Upper lobe of left lung (tissue), 6 donors: ENCODE measurements around the gene ULBP2. TPM values are rescaled to one million over a fixed set of nuclear protein-coding genes. Genes with fewer than 3 reads are reported as not detected.
"Not testable (repeated sequence)": the region's sequence is repeated elsewhere in the genome, so short reads cannot be mapped to it uniquely, and the experiment has no call there.

Experiments used
- ATAC-seq, 2 donors: fragments of 200-7000 bp; cut with Tn5 transposase; one replicate each; pipeline ENCODE4 v1.9.1; 2022; ENCODE audit warnings: mild to moderate bottlenecking in 2 of 2, moderate library complexity in 2 of 2; ENCODE audit not compliant: low FRiP score in 2 of 2
- DNase-seq, 2 donors: peaks; one replicate each; pipeline ENCODE4 v3.0.0-alpha.2; 2019 to 2020
- H3K27ac ChIP-seq, 4 donors: fragments of 200-600 bp; sonication (generic); one replicate each; pipeline ENCODE4 v1.5.1; 2016 to 2019
- H3K27me3 ChIP-seq, 4 donors: fragments of 200-600 bp; sonication (generic); one replicate each; pipeline ENCODE4 v1.5.1; 2017 to 2019
- H3K36me3 ChIP-seq, 4 donors: fragments of 200-600 bp; sonication (generic); one replicate each; pipeline ENCODE4 v1.5.1; 2016 to 2019
- H3K4me1 ChIP-seq, 4 donors: fragments of 200-600 bp; sonication (generic); one replicate each; pipeline ENCODE4 v1.5.1; 2018 to 2019
- H3K4me3 ChIP-seq, 4 donors: fragments of 200-600 bp; sonication (generic); one replicate each; pipeline ENCODE4 v1.5.1; 2017 to 2019; ENCODE audit warnings: mild to moderate bottlenecking in 2 of 4, moderate library complexity in 1 of 4
- H3K9me3 ChIP-seq, 4 donors: fragments of 200-600 bp; sonication (generic); one replicate each; pipeline ENCODE4 v1.5.1; 2018 to 2019
- CTCF ChIP-seq, 6 experiments: fragments of 450-650 bp in 4 of 6; fragments of 200-600 bp in 2 of 6; sonication (generic) in 2 of 6; IDR thresholded peaks; one replicate each; pipeline ENCODE4 v1.5.1; 2016 to 2019; ENCODE audit warnings: antibody characterized with exemption in 6 of 6
- EP300 ChIP-seq, 4 donors: sonication (generic); formaldehyde crosslinking; IDR thresholded peaks; one replicate each; pipeline ENCODE4 v1.5.1; 2017; ENCODE audit warnings: antibody characterized with exemption in 4 of 4, control low read depth in 2 of 4
- POLR2A ChIP-seq, 4 donors: fragments of 450-650 bp; IDR thresholded peaks; one replicate each; pipeline ENCODE4 v1.5.1; 2016 to 2017; ENCODE audit warnings: antibody characterized with exemption in 4 of 4, mild to moderate bottlenecking in 2 of 4
- POLR2AphosphoS5 ChIP-seq, 2 donors: sonication (generic); formaldehyde crosslinking; IDR thresholded peaks; one replicate each; pipeline ENCODE4 v1.5.1; 2017; ENCODE audit warnings: antibody characterized with exemption in 2 of 2
- WGBS, 2 donors: methylation state at CpG; one replicate each; pipeline ENCODE4 v1.1.5; 2017 to 2018; 5-methylcytosine and 5-hydroxymethylcytosine counted together
- total RNA-seq, 6 donors: library from RNA; depleted of rRNA in 4 of 6; stranded (reverse); fragments of >200 nt in 4 of 6; gene quantifications; one replicate each; pipeline versions ENCODE4 v1.1.0 to v1.2.1, GENCODE V29; 2016 to 2021
- donor health status: DM: no; HTN: no; CAD: no; lungs with moderate emphysema.
- donor health status: DM: no; HTN: yes; CAD: no; lungs with severe emphysema.

ULBP2 gene
- total RNA-seq, 6 donors from 2014 or later, result 1.00 to 3.7 (median 1.5) TPM; not detected in 2

DNA sequence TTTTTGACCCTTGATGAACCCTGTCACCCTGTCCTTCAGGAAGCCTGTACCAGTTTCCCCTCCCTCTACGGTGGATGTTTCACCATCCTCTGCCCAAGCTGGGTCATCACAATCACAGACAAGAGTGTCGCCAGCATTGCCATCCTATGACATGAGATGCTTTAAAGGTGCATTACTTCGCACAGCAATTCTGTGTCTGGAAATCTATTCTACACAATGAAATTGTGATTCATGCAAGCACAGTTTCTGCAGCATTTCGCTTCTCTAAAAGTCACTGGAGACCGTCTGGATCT is 2.5 kb upstream of the ULBP2 start:
- Histone ChIP-seq H3K4me1 (peaks cover 19 to 27% (median 25%) of the 10 kb centered on the region in 4 donors), H3K36me3 (no peaks in the 10 kb centered on the region), H3K4me3 (no peak overlapping the region), H3K27me3 (peaks cover 0 to 39% (median 16%) of the 10 kb centered on the region in 4 donors), H3K27ac (no peak overlapping the region), H3K9me3 (no peaks in the 10 kb centered on the region)
- DNase-seq (no peak), ATAC-seq (no peak)
- no peak for TF ChIP-seq EP300 (IDR thresholded peaks at IDR 0.05)
- no peak for TF ChIP-seq POLR2AphosphoS5 (IDR thresholded peaks at IDR 0.05)
- no peak for TF ChIP-seq CTCF (IDR thresholded peaks at IDR 0.05)
- WGBS, 2 donors, result 38 to 42% methylated on average over 5 of the region's 5 CpGs

DNA sequence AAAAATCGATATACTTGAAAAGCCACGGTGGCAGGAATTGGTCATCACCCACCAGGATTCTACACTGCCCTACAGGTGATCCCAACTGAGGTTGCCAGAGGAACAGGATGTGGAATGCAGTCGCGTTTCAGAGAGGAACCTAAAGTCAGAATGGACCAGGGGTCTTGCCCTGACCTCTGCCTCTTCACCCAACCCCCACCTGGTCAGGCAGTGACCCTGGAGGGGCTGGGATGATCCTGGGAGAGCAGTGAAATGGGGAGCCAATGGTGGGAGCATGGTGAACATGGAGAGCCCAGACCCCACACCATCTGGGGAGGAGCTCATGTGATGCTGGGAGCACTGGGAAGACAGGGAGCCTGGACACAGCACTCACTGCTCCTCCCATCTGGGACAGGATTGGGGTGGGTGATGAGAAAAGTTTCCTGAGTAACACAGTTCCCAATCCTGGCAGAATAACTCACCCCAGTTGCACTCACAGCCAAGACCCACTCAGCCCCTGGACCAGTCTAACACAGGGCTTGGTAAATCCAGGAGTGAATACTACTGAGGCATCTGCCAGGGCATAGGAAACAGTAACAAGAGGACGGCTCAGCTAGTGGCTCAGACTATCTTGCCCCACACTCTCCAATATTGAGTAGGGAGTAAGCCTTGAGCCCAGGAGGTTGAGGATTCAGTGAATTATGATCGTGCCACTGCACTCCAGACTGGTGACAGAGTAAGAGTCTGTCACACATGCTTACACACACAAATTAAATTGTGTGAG is 1.7 kb upstream of the ULBP2 start:
- H3K4me1 ChIP-seq, result peaks cover 19 to 27% (median 25%) of the 10 kb centered on the region in 4 donors
- no peak for ATAC-seq
- DNase-seq, result no peak
- no peak overlapping the region for H3K4me3 ChIP-seq
- no peaks in the 10 kb centered on the region for H3K9me3 ChIP-seq
- peaks cover 0 to 39% (median 16%) of the 10 kb centered on the region in 4 donors for H3K27me3 ChIP-seq
- WGBS, 2 donors, result 32 to 38% methylated on average over 6 of the region's 6 CpGs
- no peak for TF ChIP-seq CTCF (IDR thresholded peaks at IDR 0.05)
- no peak for TF ChIP-seq POLR2A (IDR thresholded peaks at IDR 0.05)
- TF ChIP-seq POLR2AphosphoS5 (IDR thresholded peaks at IDR 0.05), result no peak
- no peak for TF ChIP-seq EP300 (IDR thresholded peaks at IDR 0.05)
- H3K36me3 ChIP-seq, result no peaks in the 10 kb centered on the region
- H3K27ac ChIP-seq, result no peak overlapping the region

DNA sequence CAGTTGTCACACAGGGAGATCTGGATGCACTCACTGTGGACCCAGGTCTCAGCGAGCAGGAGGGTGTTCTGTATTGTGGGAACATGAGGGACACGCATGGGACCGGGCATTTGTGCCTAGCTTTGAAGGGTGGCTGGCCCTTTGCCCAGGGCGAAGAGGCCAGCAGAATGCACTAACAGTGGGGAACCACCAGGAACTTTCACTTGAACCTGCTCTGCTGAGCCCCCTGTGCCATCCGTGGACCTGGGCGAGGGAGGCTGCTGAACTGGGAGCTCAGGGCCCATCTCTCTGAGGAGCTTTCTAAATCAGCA is 1.2 kb upstream of the ULBP2 start:
- Histone ChIP-seq H3K4me3 (no peak overlapping the region), H3K27ac (no peak overlapping the region), H3K36me3 (no peaks in the 10 kb centered on the region), H3K9me3 (no peaks in the 10 kb centered on the region), H3K27me3 (peaks cover 0 to 36% (median 16%) of the 10 kb centered on the region in 4 donors), H3K4me1 (peaks cover 19 to 27% (median 25%) of the 10 kb centered on the region in 4 donors)
- DNase-seq, result no peak
- TF ChIP-seq CTCF (IDR thresholded peaks at IDR 0.05), result no peak
- 35 to 43% methylated on average over 5 to 6 of the region's 6 CpGs for WGBS, 2 donors
- no peak for ATAC-seq

DNA sequence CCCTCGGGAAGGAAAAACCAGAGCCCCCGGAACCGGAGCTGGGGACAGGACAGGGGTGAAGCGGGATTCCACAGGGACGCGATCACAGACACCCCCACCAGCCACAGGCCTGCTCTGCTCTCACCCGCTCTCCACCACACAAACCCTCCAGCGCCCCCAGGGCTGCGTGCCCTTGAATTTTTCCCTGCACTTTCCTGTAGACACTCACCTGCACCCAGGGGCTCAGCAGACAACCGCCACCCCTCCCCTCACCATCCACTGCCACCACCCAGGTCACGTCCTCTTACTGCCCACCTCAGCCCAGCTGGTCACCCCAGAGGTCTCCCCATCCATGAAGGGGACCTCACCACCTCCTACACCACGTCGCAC is 631 bp downstream of the ULBP2 start:
- H3K9me3 ChIP-seq, result no peaks in the 10 kb centered on the region
- DNase-seq (no peak), ATAC-seq (peak in 1 of 2 donors; percentile 1)
- no peak for TF ChIP-seq POLR2A (IDR thresholded peaks at IDR 0.05)
- no peak for TF ChIP-seq CTCF (IDR thresholded peaks at IDR 0.05)
- TF ChIP-seq POLR2AphosphoS5 (IDR thresholded peaks at IDR 0.05), result no peak
- no peak for TF ChIP-seq EP300 (IDR thresholded peaks at IDR 0.05)
- H3K36me3 ChIP-seq, result no peaks in the 10 kb centered on the region
- H3K4me3 ChIP-seq, result peak overlapping the region; percentile 48 to 65 (median 52)
- H3K27ac ChIP-seq, result peak overlapping the region in 3 of 4 donors; percentile 57 to 81 (median 67)
- H3K4me1 ChIP-seq, result peaks cover 19 to 27% (median 25%) of the 10 kb centered on the region in 4 donors
- 24 to 47% methylated on average over 6 to 13 of the region's 13 CpGs for WGBS, 2 donors
- H3K27me3 ChIP-seq, result peaks cover 0 to 33% (median 13%) of the 10 kb centered on the region in 4 donors

DNA sequence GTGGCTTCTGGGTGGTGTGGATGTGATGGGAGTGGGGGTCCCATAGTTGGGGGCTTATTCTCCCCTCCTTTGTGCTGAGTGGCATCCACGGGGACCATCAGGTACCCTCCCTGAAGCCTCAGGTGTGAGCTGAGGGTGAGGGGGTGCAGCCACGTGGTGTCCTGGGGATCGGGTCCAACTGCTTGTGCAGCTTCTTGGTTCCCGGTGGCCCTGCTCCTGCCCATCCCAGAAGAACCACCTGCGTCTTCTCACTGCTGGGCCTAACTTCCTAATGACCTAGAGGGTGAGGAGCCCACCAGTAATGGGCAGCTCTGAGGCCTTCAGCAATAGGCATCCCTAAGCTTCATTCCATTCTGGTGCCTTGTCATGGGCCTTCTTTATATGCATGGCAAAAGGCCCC is 1.5 kb downstream of the ULBP2 start:
- DNase-seq, ATAC-seq, H3K27ac ChIP-seq, H3K36me3 ChIP-seq, H3K9me3 ChIP-seq, H3K4me3 ChIP-seq: not testable (repeated sequence)
- 85 to 88% methylated on average over 3 to 5 of the region's 5 CpGs for WGBS, 2 donors
- peaks cover 16 to 25% (median 23%) of the 10 kb centered on the region in 4 donors for H3K4me1 ChIP-seq
- H3K27me3 ChIP-seq, result peaks cover 0 to 27% (median 12%) of the 10 kb centered on the region in 4 donors

DNA sequence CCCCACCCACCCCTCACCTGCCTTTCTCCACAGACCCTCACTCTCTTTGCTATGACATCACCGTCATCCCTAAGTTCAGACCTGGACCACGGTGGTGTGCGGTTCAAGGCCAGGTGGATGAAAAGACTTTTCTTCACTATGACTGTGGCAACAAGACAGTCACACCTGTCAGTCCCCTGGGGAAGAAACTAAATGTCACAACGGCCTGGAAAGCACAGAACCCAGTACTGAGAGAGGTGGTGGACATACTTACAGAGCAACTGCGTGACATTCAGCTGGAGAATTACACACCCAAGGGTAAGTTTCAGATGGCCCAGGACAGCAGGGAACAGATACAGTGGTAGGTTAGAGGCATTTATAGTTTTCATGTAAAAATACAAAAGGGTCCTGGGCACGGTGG is 3.5 kb downstream of the ULBP2 start:
- 87 to 88% methylated on average over 3 to 5 of the region's 6 CpGs for WGBS, 2 donors
- H3K27me3 ChIP-seq, H3K36me3 ChIP-seq, H3K4me3 ChIP-seq, ATAC-seq, H3K27ac ChIP-seq, H3K9me3 ChIP-seq, DNase-seq: not testable (repeated sequence)
- H3K4me1 ChIP-seq, result peaks cover 9 to 16% (median 13%) of the 10 kb centered on the region in 4 donors

DNA sequence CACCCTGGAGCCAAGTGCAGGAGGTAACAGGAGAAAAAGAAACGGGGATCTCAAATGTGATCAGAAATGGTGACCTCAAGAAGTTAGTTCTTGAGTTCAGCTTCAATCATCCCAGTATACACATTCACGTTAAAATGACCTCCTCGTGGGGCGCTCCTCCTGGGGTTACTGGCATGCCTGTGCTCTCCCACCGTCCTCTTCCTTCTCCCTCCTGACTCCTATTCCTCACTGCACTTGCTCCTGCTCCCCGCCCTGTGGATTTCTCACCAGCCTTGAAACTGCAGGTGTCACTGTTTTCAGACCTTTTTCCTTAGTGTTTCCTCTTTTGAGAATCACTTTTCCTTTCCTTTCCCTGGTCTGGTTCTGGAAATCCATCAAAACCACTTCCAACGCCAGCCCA is 4.8 kb downstream of the ULBP2 start:
- H3K4me1 ChIP-seq, ATAC-seq, H3K27me3 ChIP-seq, H3K36me3 ChIP-seq, DNase-seq, H3K9me3 ChIP-seq, H3K4me3 ChIP-seq, H3K27ac ChIP-seq: not testable (repeated sequence)
- 66 to 72% methylated on average over 7 of the region's 7 CpGs for WGBS, 2 donors

DNA sequence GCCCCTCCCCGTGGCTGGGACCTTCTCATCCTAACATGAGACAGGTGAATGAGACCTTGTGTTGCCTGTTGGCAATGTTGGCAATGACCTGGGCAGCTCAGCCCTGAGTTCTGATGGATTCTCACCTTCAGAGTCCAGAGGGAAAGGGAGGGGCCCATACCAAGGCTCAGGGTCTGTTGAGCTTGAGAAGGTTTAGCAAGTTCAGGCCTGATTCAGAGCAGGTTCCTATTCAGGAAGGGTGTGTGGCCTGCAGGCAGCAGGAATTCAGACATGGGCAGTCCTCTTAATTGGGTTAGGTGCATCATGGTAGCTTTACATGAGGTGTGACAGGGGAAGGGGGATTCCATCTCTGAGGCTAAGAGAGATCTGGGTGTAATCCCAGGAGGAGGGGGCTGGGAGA is 5.7 kb downstream of the ULBP2 start:
- H3K4me1 ChIP-seq, H3K36me3 ChIP-seq, H3K9me3 ChIP-seq, ATAC-seq, DNase-seq, H3K27ac ChIP-seq, H3K27me3 ChIP-seq, H3K4me3 ChIP-seq: not testable (repeated sequence)
- WGBS, 2 donors, result 100% methylated on average over 1 of the region's 1 CpG; no CpG with 5 or more reads in 1 of the 2 donors
